ENCODE results near the gene C5orf46.
"Not testable (repeated sequence)": the region's sequence is repeated elsewhere in the genome, so short reads cannot be mapped to it uniquely, and the experiment has no call there.

Gene C5orf46

DNA sequence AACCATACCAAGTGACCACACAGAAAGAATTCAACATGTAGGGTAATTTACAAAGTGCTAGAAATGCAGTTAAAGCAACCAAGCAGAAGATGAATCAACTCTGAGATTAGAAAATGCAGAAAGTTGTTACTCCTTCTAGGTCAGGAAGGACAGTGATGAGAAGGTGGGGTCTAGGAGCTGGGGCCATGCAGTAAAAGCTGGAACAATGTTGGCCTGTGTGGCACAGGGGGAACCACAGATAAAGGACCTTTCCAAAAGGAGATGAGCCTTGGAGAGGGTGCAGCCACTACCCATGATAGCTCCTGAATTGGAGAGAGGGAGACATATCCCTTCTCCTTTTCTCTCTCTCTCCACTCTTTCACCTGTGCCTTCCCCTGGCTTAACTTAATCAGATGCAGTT, 30.2 kb downstream of the C5orf46 start:
- no peak for DNase-seq (ENCODE audit: low read depth)
- TF ChIP-seq, protein P1, sequence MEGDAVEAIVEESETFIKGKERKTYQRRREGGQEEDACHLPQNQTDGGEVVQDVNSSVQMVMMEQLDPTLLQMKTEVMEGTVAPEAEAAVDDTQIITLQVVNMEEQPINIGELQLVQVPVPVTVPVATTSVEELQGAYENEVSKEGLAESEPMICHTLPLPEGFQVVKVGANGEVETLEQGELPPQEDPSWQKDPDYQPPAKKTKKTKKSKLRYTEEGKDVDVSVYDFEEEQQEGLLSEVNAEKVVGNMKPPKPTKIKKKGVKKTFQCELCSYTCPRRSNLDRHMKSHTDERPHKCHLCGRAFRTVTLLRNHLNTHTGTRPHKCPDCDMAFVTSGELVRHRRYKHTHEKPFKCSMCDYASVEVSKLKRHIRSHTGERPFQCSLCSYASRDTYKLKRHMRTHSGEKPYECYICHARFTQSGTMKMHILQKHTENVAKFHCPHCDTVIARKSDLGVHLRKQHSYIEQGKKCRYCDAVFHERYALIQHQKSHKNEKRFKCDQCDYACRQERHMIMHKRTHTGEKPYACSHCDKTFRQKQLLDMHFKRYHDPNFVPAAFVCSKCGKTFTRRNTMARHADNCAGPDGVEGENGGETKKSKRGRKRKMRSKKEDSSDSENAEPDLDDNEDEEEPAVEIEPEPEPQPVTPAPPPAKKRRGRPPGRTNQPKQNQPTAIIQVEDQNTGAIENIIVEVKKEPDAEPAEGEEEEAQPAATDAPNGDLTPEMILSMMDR (conservative IDR thresholded peaks at IDR 0.05; ENCODE audit: control insufficient read depth, insufficient read depth, low read depth, low read length) = no peak
- no peak overlapping the region for H3K4me3 ChIP-seq (ENCODE audit: control insufficient read depth, low read depth, low read length)

DNA sequence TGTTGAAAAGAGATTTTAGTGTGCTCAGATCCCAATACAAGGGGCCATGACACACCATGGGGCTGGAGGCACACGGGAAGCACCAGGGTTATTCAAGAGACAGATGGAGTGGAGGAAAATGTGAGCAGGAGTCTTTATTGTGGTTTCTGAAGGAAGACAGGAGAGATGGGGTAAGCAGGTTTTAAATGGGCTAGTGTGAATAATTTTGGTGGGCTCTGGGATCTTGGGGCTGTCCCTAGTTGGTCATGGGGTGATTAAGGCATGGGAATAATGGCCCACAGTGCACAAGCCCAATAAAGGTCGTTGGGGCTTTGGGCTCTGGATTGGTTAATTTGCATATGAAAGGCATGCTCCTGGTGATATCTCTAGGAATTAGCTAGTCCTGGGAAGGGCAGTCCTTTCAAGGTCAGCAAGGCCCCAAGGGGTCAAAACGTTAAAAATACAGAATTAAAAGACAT, 31.4 kb downstream of the C5orf46 start:
- DNase-seq (ENCODE audit: low read depth) = no peak
- TF ChIP-seq, protein P1 (conservative IDR thresholded peaks at IDR 0.05; ENCODE audit: control insufficient read depth, insufficient read depth, low read depth, low read length) = no peak
- no peak overlapping the region for H3K4me3 ChIP-seq (ENCODE audit: control insufficient read depth, low read depth, low read length)

DNA sequence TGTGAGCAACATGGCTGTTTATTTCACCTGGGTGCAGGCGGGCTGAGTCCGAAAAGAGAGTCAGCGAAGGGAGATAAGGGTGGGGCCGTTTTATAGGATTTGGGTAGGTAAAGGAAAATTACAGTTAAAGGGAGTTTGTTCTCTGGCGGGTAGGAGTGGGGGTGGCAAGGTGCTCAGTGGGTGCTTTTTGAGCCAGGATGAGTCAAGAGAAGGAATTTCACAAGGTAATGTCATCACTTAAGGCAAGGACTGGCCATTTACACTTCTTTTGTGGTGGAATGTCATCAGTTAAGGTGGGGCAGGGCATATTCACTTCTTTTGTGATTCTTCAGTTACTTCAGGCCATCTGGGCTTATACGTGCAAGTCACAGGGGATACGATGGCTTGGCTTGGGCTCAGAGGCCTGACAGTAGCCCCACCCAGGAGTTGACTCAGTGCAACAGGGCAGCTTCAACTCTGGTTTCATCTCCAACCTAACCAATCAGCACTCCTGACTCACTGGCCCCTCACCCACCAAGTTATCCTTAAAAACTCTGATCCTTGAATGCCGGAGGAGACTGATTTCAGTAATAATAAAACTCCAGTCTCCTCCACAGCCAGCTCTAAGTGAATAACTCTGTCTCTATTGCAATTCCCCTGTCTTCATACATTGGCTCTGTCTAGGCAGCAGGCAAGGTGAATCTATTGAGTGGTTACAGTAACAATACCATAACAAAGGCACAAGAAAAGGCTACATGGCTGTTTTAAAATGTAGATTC, 32.0 kb downstream of the C5orf46 start:
- H3K4me3 ChIP-seq (ENCODE audit: control insufficient read depth, low read depth, low read length) = not testable (repeated sequence)
- DNase-seq (ENCODE audit: low read depth) = peak; percentile 22

DNA sequence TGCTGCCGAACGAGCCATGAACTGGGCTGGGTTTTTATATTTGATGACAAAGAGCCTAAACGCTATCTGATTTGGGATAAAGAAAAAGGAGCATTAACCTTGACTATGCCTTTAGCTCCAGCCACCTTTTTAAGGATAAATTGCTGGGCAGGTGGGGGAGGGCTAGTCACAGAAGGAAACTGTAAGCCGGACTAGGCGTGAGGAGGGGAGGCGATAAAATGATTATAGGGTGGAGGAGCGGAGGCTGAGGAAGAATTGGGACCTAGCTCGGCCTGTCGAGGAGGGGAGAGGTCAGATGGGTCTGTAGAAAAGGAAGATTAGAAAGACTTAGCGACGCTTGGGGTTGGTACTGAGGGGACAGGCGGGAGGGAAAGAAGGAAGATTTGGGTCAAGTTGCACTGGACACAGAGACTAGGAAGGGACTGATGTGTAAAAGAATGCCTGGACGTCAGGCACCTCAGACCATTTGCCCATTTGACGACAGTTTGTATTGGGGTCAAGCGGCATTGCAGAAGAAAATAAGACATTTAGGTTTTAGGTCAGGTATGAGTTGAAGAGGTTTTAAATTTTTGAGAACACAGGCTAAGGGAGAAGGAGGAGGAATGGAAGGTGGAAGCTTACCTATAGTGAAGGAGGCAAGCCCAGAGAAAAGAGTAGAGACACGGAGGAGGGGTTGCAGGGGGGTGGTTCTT, 33.4 kb downstream of the C5orf46 start:
- not testable (repeated sequence) for DNase-seq (ENCODE audit: low read depth); H3K4me3 ChIP-seq (ENCODE audit: control insufficient read depth, low read depth, low read length)

DNA sequence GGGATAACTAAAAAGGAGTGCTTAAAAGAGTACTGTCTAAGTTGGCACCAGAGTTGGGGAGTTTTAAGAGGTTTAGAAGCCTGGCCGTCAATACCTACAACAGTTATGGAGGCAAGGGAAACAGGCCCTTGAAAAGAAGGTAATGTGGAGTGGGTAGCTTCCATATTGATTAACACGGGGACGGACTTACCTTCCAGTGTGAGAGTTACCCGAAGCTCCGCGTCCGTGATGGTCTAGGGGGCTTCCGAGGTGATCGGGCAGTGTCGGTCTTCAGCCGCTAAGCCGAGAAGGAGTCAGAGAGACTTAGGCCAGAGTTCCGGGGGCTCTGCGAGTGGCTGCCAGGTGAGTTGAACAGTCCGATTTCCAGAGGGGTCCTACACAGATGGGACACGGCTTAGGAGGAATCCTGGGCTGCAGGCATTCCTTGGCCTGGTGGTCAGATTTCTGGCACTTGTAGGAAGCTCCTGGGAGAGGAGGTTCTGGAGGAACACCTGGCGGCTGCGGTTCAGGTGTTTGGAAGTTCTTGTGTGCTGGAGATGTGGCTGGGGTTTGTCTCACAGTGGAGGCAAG, 34.3 kb downstream of the C5orf46 start:
- not testable (repeated sequence) for DNase-seq (ENCODE audit: low read depth); H3K4me3 ChIP-seq (ENCODE audit: control insufficient read depth, low read depth, low read length)

DNA sequence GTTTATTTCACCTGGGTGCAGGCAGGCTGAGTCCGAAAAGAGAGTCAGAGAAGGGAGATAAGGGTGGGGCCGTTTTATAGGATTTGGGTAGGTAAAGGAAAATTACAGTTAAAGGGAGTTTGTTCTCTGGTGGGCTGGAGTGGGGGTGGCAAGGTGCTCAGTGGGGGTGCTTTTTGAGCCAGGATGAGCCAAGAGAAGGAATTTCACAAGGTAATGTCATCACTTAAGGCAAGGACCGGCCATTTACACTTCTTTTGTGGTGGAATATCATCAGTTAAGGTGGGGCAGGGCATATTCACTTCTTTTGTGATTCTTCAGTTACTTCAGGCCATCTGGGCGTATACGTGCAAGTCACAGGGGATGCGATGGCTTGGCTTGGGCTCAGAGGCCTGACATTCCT, 36.4 kb downstream of the C5orf46 start:
- not testable (repeated sequence) for H3K4me3 ChIP-seq (ENCODE audit: control insufficient read depth, low read depth, low read length); DNase-seq (ENCODE audit: low read depth)

DNA sequence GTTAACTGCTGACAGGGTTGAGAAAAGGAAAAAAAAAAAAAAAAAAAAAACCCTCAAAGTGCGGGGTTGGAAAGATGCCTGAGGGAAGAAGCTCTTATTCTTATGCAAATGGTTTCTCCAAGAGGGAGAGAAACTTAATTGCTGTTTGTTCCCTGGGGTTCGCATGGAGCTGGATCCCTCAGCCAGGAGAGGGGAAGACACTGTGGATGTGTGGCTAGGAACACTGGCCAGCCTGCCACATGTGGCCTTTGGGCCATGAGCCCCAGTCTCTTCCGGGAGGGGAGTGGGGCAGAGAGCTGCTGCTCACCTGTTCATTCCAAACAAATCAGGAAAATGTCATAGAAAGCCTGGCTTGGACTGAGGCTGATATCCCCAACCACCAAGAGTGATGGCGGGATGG, 37.2 kb downstream of the C5orf46 start:
- TF ChIP-seq, protein P1 (conservative IDR thresholded peaks at IDR 0.05; ENCODE audit: control insufficient read depth, insufficient read depth, low read depth, low read length) = no peak
- no peak for DNase-seq (ENCODE audit: low read depth)
- no peak overlapping the region for H3K4me3 ChIP-seq (ENCODE audit: control insufficient read depth, low read depth, low read length)

DNA sequence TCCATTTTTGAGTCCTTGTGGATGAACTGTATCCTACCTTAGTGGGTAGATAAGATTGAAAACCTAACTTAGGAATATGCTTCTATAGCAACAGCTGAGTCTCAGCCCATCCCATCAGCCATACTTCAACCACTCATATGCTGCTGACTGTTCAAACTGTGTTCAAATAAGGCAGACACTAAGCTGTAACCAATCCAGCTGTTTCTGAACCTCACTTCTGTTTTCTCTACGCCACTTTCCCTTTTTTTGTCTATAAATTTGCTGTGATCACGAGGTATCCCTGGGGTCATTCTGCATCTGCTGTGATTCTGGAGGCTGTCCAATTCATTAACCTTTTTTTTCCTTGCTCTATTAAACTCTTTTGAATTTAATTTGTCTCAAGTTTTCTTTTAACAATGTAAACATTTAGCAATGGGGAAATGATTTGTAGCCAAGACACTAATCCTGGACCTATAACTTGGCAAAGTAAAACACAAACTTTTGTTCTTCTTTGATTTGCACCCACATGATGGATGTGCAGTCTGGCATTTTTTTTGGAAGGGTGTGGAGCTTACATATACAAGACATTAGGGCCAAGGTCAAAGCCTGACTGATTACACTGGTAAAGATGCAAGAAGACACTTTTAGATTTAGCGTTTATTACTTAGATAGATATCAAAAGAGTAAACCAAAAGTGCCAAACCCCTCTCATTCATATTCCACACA, 42.7 kb downstream of the C5orf46 start:
- TF ChIP-seq, protein P1 (conservative IDR thresholded peaks at IDR 0.05; ENCODE audit: control insufficient read depth, insufficient read depth, low read depth, low read length) = no peak
- no peak overlapping the region for H3K4me3 ChIP-seq (ENCODE audit: control insufficient read depth, low read depth, low read length)
- DNase-seq (ENCODE audit: low read depth) = no peak
